Measurements from ENCODE around the gene TECPR2. TPM values are rescaled to one million over a fixed set of nuclear protein-coding genes. Genes with fewer than 3 reads are reported as not detected.

The TECPR2 gene
- total and polyA plus RNA-seq, 2 experiments from 2014 or later, result 9.5 to 20.1 TPM

DNA sequence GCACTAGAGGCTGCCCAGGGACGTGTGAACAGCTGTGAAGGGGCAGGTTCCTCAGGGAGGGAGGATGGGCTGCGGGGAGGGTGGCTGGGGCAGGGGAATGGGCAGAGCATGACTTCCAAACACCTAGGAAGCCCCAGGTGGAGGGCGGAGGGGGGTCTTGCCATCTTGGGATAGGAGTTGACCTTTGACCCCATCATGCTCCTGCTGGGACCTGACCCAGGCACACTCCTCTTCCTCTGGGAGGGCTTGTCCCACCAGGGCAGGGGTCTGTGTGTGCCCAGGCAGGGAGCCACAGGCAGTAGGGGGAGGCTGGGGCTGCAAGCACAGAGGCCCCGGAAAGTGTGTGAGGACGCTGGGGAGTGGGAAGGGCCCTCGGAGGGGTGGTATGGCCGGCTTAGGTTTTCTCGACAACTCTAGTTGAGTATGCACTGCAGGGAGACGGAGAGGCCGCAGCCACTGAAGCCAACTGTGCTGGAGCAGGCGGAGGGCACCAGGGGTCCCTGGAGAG lies 150.1 kb downstream of the TECPR2 start:
- Histone ChIP-seq H3K79me2 (no peaks in the 10 kb centered on the region), H3K9me3 (ENCODE audit: low read depth) (no peaks in the 10 kb centered on the region), H3K9me2 (replicated peaks; ENCODE audit: insufficient read depth) (no peaks in the 10 kb centered on the region), H3K27me3 (no peaks in the 10 kb centered on the region), H3K27ac (no peak overlapping the region), H2AFZ (no peak overlapping the region), H3K4me1 (ENCODE audit: insufficient read depth) (peaks cover 22% of the 10 kb centered on the region), H4K20me1 (ENCODE audit: insufficient read depth, poor library complexity, severe bottlenecking) (no peaks in the 10 kb centered on the region), H3K36me3 (replicated peaks; ENCODE audit: insufficient read depth, low read depth) (no peaks in the 10 kb centered on the region), H3K4me2 (no peak overlapping the region), H3K4me3 (no peak overlapping the region)
- no peak for DNase-seq (ENCODE audit: low spot score)
- TF ChIP-seq EZH2 (IDR thresholded peaks at IDR 0.05; ENCODE audit: borderline replicate concordance), result no peak
- TF ChIP-seq, protein P1, sequence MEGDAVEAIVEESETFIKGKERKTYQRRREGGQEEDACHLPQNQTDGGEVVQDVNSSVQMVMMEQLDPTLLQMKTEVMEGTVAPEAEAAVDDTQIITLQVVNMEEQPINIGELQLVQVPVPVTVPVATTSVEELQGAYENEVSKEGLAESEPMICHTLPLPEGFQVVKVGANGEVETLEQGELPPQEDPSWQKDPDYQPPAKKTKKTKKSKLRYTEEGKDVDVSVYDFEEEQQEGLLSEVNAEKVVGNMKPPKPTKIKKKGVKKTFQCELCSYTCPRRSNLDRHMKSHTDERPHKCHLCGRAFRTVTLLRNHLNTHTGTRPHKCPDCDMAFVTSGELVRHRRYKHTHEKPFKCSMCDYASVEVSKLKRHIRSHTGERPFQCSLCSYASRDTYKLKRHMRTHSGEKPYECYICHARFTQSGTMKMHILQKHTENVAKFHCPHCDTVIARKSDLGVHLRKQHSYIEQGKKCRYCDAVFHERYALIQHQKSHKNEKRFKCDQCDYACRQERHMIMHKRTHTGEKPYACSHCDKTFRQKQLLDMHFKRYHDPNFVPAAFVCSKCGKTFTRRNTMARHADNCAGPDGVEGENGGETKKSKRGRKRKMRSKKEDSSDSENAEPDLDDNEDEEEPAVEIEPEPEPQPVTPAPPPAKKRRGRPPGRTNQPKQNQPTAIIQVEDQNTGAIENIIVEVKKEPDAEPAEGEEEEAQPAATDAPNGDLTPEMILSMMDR (IDR thresholded peaks at IDR 0.05; ENCODE audit: poor library complexity), result no peak
- WGBS (ENCODE audit: low lambda C conversion rate, missing lambda C conversion rate), result 88% methylated on average over 11 of the region's 11 CpGs

DNA sequence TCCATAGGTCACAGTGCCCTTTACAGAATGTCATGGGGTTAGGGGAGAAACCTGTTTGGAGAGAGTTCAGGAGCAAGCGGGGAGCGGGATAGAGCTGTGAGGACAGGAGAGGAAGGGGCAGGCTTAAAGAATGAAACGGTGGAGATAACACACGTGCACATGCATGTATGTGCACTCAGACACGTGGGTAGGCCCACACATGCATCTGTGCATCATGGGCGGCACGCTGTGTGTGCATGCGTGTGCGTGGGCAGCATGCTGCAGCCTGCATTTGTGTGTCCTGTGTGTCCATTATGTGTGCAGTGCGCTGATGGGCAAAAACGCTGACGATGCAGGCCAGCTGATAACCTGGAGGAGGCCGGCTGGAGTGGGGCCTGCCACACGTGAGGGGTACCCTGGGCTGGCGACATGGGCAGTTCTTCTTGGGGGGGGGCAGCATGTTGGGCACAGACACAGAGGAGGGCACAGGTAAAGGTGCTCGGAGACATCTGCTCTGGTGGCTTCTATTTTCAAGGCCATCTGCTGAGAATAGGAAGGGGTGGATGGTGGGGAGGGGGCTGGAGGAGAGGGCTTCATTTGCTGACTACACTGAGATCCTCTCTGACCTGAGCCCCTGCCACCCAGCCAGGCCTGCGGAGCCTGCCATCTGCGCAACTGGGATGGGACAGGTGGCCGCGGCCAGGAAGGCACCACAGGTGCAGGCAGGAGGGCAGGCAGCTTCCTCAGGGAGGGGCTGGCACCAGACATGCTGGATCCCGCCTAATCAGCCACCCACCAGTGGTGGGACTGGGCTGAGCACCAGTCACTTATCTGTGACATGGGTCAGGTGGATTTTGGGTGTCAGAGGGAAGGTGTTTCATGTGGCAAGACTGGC lies 151.4 kb downstream of the TECPR2 start:
- no peak for DNase-seq (ENCODE audit: low spot score)
- Histone ChIP-seq H3K36me3 (replicated peaks; ENCODE audit: insufficient read depth, low read depth) (no peaks in the 10 kb centered on the region), H4K20me1 (ENCODE audit: insufficient read depth, poor library complexity, severe bottlenecking) (no peaks in the 10 kb centered on the region), H3K4me2 (no peak overlapping the region), H3K4me3 (no peak overlapping the region), H3K9me3 (ENCODE audit: low read depth) (no peaks in the 10 kb centered on the region), H3K79me2 (no peaks in the 10 kb centered on the region), H3K4me1 (ENCODE audit: insufficient read depth) (peaks cover 17% of the 10 kb centered on the region), H3K27me3 (no peaks in the 10 kb centered on the region), H3K9me2 (replicated peaks; ENCODE audit: insufficient read depth) (no peaks in the 10 kb centered on the region), H2AFZ (no peak overlapping the region), H3K27ac (no peak overlapping the region)
- TF ChIP-seq EZH2phosphoT487 (IDR thresholded peaks at IDR 0.05; ENCODE audit: low read depth, severe bottlenecking, unreplicated experiment) (no peak), EZH2 (IDR thresholded peaks at IDR 0.05; ENCODE audit: borderline replicate concordance) (no peak)
- TF ChIP-seq, protein P1 (IDR thresholded peaks at IDR 0.05; ENCODE audit: poor library complexity), result no peak
- WGBS (ENCODE audit: low lambda C conversion rate, missing lambda C conversion rate), result 86% methylated on average over 21 of the region's 21 CpGs

DNA sequence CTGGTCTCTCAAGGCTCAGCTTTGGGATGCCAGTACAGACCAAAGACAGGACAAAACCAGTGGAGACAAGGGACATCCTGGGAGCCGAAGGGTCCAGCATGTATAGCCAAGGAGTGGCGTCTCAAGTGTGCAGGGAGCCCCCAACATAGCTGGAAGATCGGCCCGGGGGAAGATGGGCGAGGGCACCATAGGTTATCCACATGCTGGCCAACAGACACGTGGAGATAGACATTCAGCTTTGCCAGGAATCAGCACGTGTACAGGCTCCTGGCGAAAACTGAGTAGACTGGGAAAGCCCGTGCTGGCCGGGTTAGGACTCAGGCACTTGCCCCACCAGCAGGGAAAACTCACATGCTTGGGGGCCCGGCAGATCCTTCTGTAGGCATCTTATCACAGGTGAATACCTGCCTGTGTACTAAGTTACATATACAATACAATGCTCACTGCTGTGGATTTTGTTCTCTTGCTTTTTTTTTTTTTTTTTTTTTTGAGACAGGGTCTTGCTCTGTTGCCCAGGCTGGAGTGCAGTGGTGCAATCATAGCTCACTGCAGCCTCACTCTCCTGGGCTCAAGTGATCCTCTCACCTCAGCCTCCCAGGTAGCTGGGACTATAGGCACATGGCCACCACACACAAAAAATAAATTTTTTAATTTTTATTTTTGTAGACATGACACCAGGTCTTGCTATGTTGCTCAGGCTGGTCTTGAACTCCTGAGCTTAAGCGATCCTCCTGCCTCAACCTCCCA lies 152.4 kb downstream of the TECPR2 start:
- Histone ChIP-seq H3K27me3 (no peaks in the 10 kb centered on the region), H2AFZ (no peak overlapping the region), H3K9me3 (ENCODE audit: low read depth) (no peaks in the 10 kb centered on the region), H3K4me2 (no peak overlapping the region), H3K9me2 (replicated peaks; ENCODE audit: insufficient read depth) (no peaks in the 10 kb centered on the region), H3K27ac (no peak overlapping the region), H4K20me1 (ENCODE audit: insufficient read depth, poor library complexity, severe bottlenecking) (no peaks in the 10 kb centered on the region), H3K79me2 (no peaks in the 10 kb centered on the region), H3K4me1 (ENCODE audit: insufficient read depth) (peaks cover 15% of the 10 kb centered on the region), H3K36me3 (replicated peaks; ENCODE audit: insufficient read depth, low read depth) (no peaks in the 10 kb centered on the region), H3K4me3 (no peak overlapping the region)
- DNase-seq (ENCODE audit: low spot score), result no peak
- TF ChIP-seq, protein P1 (IDR thresholded peaks at IDR 0.05; ENCODE audit: poor library complexity), result no peak
- TF ChIP-seq EZH2 (IDR thresholded peaks at IDR 0.05; ENCODE audit: borderline replicate concordance), result no peak
- TF ChIP-seq EZH2phosphoT487 (IDR thresholded peaks at IDR 0.05; ENCODE audit: low read depth, severe bottlenecking, unreplicated experiment), result no peak
- 94% methylated on average over 12 of the region's 12 CpGs for WGBS (ENCODE audit: low lambda C conversion rate, missing lambda C conversion rate)
